ENCODE results near the gene ZNF511.

- TF ChIP-seq CTCF (IDR thresholded peaks at IDR 0.05) (no peak), POLR2A (IDR thresholded peaks at IDR 0.05) (no peak), EP300 (IDR thresholded peaks at IDR 0.05) (no peak)
Measured at GRCh38 chr10:133262696-133263095, 46.0 kb upstream of the ZNF511 start.

Measured in tibial nerve (tissue), 4 donors.